T-helper 1 cell (primary cell): Measurements from ENCODE around the gene PMP22.
"Not testable (repeated sequence)": the region's sequence is repeated elsewhere in the genome, so short reads cannot be mapped to it uniquely, and the experiment has no call there.

ENCODE experiments used
- DNase-seq, 5 donors: peaks; one replicate each; pipeline ENCODE4 v3.0.0-alpha.2; 2012 to 2020

PMP22 gene

GRCh38 chr17:15200574-15200973 is 64.6 kb downstream of the PMP22 start:
- not testable (repeated sequence) for DNase-seq

GRCh38 chr17:15197229-15197628 is 67.9 kb downstream of the PMP22 start:
- no peak for DNase-seq

GRCh38 chr17:15194859-15195277 is 70.3 kb downstream of the PMP22 start:
- DNase-seq, result no peak

- no peak for DNase-seq
Observed at GRCh38 chr17:15185625-15185991, 79.5 kb downstream of the PMP22 start.

- no peak for DNase-seq
Observed at GRCh38 chr17:15184872-15185624, 80.1 kb downstream of the PMP22 start.

GRCh38 chr17:15181816-15182215 is 83.3 kb downstream of the PMP22 start:
- DNase-seq, result no peak

GRCh38 chr17:15181333-15181732 is 83.8 kb downstream of the PMP22 start:
- DNase-seq, result no peak

- no peak for DNase-seq
Observed at GRCh38 chr17:15180121-15180561, 85.0 kb downstream of the PMP22 start.
